Fibroblast of the aortic adventitia (primary cell): ENCODE measurements around the gene ABCA4. TPM values are rescaled to one million over a fixed set of nuclear protein-coding genes. Genes with fewer than 3 reads are reported as not detected.
"Not testable (repeated sequence)": the region's sequence is repeated elsewhere in the genome, so short reads cannot be mapped to it uniquely, and the experiment has no call there.

ENCODE experiments used
- DNase-seq: peaks from one replicate; pipeline ENCODE4 v3.0.0-alpha.2; 2010; ENCODE audit warnings: low read depth
- H3K4me3 ChIP-seq: 2 replicates; pipeline ENCODE4 v1.5.1; 2011; ENCODE audit warnings: low read depth, mild to moderate bottlenecking, control low read depth, low read length, moderate library complexity
- total RNA-seq: library from RNA; depleted of rRNA; stranded (reverse); fragments of >200 nt; gene quantifications from 2 replicates; pipeline ENCODE4 v1.2.3, GENCODE V29; 2012; ENCODE audit warnings: low replicate concordance
- TF ChIP-seq, protein P1 (sequence below): IDR thresholded peaks from 2 replicates; pipeline ENCODE4 v1.5.1; 2011; ENCODE audit warnings: mild to moderate bottlenecking, low read length, control low read depth, inconsistent platforms; ENCODE audit not compliant: insufficient read depth

ABCA4 gene
- total RNA-seq, 1 donor: 0.09 TPM

- DNase-seq: no peak
- H3K4me3 ChIP-seq: no peak overlapping the region
- TF ChIP-seq, protein P1, sequence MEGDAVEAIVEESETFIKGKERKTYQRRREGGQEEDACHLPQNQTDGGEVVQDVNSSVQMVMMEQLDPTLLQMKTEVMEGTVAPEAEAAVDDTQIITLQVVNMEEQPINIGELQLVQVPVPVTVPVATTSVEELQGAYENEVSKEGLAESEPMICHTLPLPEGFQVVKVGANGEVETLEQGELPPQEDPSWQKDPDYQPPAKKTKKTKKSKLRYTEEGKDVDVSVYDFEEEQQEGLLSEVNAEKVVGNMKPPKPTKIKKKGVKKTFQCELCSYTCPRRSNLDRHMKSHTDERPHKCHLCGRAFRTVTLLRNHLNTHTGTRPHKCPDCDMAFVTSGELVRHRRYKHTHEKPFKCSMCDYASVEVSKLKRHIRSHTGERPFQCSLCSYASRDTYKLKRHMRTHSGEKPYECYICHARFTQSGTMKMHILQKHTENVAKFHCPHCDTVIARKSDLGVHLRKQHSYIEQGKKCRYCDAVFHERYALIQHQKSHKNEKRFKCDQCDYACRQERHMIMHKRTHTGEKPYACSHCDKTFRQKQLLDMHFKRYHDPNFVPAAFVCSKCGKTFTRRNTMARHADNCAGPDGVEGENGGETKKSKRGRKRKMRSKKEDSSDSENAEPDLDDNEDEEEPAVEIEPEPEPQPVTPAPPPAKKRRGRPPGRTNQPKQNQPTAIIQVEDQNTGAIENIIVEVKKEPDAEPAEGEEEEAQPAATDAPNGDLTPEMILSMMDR: no peak
Measured at GRCh38 chr1:94001397-94002045, 119.4 kb downstream of the ABCA4 start.

GRCh38 chr1:94000510-94001282, 120.3 kb downstream of the ABCA4 start:
- DNase-seq: no peak
- TF ChIP-seq, protein P1: no peak
- no peak overlapping the region for H3K4me3 ChIP-seq

DNA sequence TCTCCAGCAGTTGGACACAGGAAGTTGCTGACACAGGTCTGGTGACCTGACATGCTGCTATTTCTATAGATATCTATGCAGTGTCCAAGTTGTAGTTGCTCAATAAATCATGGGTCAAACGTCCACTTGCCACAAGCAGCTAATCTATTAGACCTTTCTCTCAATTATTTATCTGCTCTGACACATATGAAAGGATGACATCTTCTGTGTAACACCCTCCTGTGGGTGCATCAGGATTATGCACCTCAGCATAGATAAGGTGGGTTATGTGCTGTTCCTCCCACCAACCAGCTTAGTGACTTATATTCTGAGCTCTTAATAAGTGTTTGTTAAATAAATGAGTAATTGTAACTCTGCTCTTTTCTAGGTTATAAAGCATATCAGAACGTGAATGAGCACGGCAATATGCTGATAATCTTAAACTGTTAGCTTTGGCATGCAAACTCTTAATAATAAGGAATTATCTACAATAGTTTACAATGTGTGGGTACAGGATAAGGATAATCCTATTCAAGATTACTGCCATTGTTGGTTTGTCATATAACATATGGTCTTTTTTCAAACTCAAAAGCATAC, 121.0 kb downstream of the ABCA4 start:
- DNase-seq: no peak
- TF ChIP-seq, protein P1: no peak
- H3K4me3 ChIP-seq: no peak overlapping the region

- not testable (repeated sequence) for DNase-seq, H3K4me3 ChIP-seq
Measured at GRCh38 chr1:93998532-93998931, 122.4 kb downstream of the ABCA4 start.

DNA sequence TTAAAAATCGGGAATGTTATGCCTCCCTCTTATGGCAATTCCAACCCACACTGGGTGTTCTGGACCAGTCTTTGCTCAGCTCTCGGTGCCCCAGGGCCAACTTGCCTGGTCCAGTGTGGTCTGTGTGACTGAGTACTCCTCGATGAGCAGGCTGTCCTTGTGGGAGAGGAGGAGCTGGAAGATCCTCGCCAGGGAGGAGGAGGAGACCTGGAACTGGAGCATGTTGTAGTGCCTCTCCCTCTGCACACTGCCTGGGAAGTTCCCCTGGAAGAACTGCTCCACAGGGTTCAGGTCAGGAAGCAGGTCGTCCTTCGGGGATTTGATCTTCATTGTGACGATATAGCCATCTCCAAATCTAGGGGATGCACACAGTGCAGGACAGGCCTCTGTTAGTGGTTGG, 123.2 kb downstream of the ABCA4 start:
- TF ChIP-seq, protein P1: no peak
- H3K4me3 ChIP-seq: no peak overlapping the region
- no peak for DNase-seq

DNA sequence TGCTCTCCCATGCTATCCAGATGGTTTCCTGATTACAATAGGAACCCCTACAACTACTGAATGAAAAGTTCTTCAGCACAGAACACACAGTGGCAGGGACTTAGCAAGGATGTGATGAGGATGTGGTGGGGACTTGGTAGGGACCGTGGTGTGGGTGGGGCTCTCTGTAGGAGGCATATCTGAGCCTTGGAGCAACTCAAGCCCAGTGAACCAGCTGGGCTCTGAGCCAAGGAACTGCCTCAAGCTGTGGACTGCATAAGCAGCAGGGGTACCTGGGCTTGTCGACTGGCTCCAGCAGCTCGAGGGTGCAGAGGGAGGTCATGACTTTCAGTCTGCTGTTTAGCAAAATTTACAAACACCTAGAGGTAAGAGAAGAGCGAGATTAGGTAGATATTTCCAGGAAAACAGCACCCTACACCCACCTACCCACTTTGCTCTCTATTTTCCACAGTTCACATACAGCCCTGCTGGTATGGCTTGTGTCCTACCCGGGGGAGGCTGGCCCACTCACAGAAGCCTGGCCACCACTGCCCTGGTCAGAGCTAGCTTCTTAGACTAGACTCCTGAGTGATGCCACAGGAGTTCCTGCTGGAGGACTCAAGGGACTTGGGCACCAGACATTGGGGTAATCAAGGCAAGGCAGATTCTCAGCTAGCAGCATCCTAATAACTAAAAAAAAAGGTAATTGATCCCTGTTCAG, 125.0 kb downstream of the ABCA4 start:
- no peak overlapping the region for H3K4me3 ChIP-seq
- TF ChIP-seq, protein P1: no peak
- DNase-seq: no peak

DNA sequence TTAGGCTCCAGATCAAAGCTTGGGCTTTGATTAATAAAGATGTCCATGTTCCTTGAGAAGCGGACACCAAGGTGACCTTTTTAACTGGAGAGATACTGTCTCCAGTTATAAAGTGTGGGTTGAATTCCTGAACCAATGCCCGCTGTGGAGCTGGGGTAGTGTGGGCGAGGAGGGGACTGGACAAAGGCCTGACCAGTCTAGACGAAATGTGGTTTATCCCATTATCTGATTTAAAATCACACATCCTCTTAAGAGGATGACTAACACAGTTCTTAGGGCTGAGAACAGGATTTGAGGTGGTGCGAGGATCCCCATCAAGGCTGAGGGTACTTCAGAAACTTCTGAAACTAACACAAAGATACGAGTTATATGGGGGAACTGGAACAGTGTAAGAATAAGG, 127.2 kb downstream of the ABCA4 start:
- TF ChIP-seq, protein P1: no peak
- no peak overlapping the region for H3K4me3 ChIP-seq
- DNase-seq: no peak
